ENCODE results near the gene B3GNT7.

Gene B3GNT7

GRCh38 chr2:231421051-231421580, 25.6 kb downstream of the B3GNT7 start:
- Histone ChIP-seq H3K4me3 (ENCODE audit: severe bottlenecking) (no peak overlapping the region), H3K27ac (ENCODE audit: poor library complexity, severe bottlenecking) (no peak overlapping the region), H3K36me3 (ENCODE audit: low read depth) (no peaks in the 10 kb centered on the region), H3K27me3 (ENCODE audit: insufficient read depth, poor library complexity, severe bottlenecking) (no peaks in the 10 kb centered on the region), H3K9me3 (ENCODE audit: severe bottlenecking) (no peaks in the 10 kb centered on the region), H3K4me1 (ENCODE audit: insufficient read depth, poor library complexity, severe bottlenecking) (no peaks in the 10 kb centered on the region)
- DNase-seq (ENCODE audit: low spot score) (no peak), ATAC-seq (ENCODE audit: low read depth) (no peak)
- no peak for TF ChIP-seq CTCF (IDR thresholded peaks at IDR 0.05; ENCODE audit: poor library complexity, severe bottlenecking)

GRCh38 chr2:231422056-231422455, 26.5 kb downstream of the B3GNT7 start:
- H3K4me3 ChIP-seq (ENCODE audit: severe bottlenecking), result no peak overlapping the region
- ATAC-seq (ENCODE audit: low read depth) (no peak), DNase-seq (ENCODE audit: low spot score) (no peak)
- H3K27ac ChIP-seq (ENCODE audit: poor library complexity, severe bottlenecking), result no peak overlapping the region
- no peaks in the 10 kb centered on the region for H3K27me3 ChIP-seq (ENCODE audit: insufficient read depth, poor library complexity, severe bottlenecking)
- H3K9me3 ChIP-seq (ENCODE audit: severe bottlenecking), result no peaks in the 10 kb centered on the region
- TF ChIP-seq CTCF (IDR thresholded peaks at IDR 0.05; ENCODE audit: poor library complexity, severe bottlenecking), result no peak
- no peaks in the 10 kb centered on the region for H3K36me3 ChIP-seq (ENCODE audit: low read depth)
- no peaks in the 10 kb centered on the region for H3K4me1 ChIP-seq (ENCODE audit: insufficient read depth, poor library complexity, severe bottlenecking)

- ATAC-seq (ENCODE audit: low read depth) (no peak), DNase-seq (ENCODE audit: low spot score) (no peak)
- no peaks in the 10 kb centered on the region for H3K27me3 ChIP-seq (ENCODE audit: insufficient read depth, poor library complexity, severe bottlenecking)
- H3K9me3 ChIP-seq (ENCODE audit: severe bottlenecking), result no peaks in the 10 kb centered on the region
- H3K4me3 ChIP-seq (ENCODE audit: severe bottlenecking), result no peak overlapping the region
- no peak for TF ChIP-seq CTCF (IDR thresholded peaks at IDR 0.05; ENCODE audit: poor library complexity, severe bottlenecking)
- no peaks in the 10 kb centered on the region for H3K36me3 ChIP-seq (ENCODE audit: low read depth)
- no peaks in the 10 kb centered on the region for H3K4me1 ChIP-seq (ENCODE audit: insufficient read depth, poor library complexity, severe bottlenecking)
- H3K27ac ChIP-seq (ENCODE audit: poor library complexity, severe bottlenecking), result no peak overlapping the region
Measured at GRCh38 chr2:231423176-231423575, 27.7 kb downstream of the B3GNT7 start.

GRCh38 chr2:231425291-231425810, 29.8 kb downstream of the B3GNT7 start:
- no peak for TF ChIP-seq CTCF (IDR thresholded peaks at IDR 0.05; ENCODE audit: poor library complexity, severe bottlenecking)

More at GRCh38 chr2:231425291-231425810, 29.8 kb downstream of the B3GNT7 start:
- Histone ChIP-seq H3K4me3 (ENCODE audit: severe bottlenecking) (no peak overlapping the region), H3K27ac (ENCODE audit: poor library complexity, severe bottlenecking) (no peak overlapping the region), H3K27me3 (ENCODE audit: insufficient read depth, poor library complexity, severe bottlenecking) (no peaks in the 10 kb centered on the region), H3K4me1 (ENCODE audit: insufficient read depth, poor library complexity, severe bottlenecking) (no peaks in the 10 kb centered on the region), H3K36me3 (ENCODE audit: low read depth) (no peaks in the 10 kb centered on the region), H3K9me3 (ENCODE audit: severe bottlenecking) (no peaks in the 10 kb centered on the region)
- DNase-seq (ENCODE audit: low spot score) (no peak), ATAC-seq (ENCODE audit: low read depth) (no peak)
